GM12878 (cell line): Measurements from ENCODE around the gene FASTKD2. TPM values are rescaled to one million over a fixed set of nuclear protein-coding genes. Genes with fewer than 3 reads are reported as not detected.

ENCODE experiments used
- ATAC-seq: fragments of 200-7000 bp; cut with Tn5 transposase; 3 replicates; pipeline ENCODE4 v1.9.1; 2020; ENCODE audit warnings: mild to moderate bottlenecking, moderate library complexity
- BruUV-seq: library from RNA; stranded (reverse); fragments of 400-500 nt; replicated peaks from 2 replicates; lab custom pipeline; 2021; lab: Mats Ljungman, UMichigan
- CTCF ChIA-PET: fragments of 300-600 bp; sonication (Branson Sonifier 250); formaldehyde crosslinking; extraction: SDS; loops from one replicate; lab custom pipeline; 2021; ENCODE audit warnings: inconsistent platforms; lab: Yijun Ruan, JAX
- POLR2A ChIA-PET: fragments of 350-600 bp; formaldehyde crosslinking; extraction: SDS; loops from one replicate; lab custom pipeline; 2021; ENCODE audit warnings: inconsistent platforms; lab: Charles Lee
- RAD21 ChIA-PET: fragments of 300-600 bp; sonication (Branson Sonifier 250); formaldehyde crosslinking; loops from one replicate; lab custom pipeline; 2023; ENCODE audit warnings: antibody characterized with exemption; ENCODE audit not compliant: unreplicated experiment; lab: Charles Lee
- SMC1A ChIA-PET: fragments of 300-600 bp; sonication (Branson Sonifier 250); formaldehyde crosslinking; loops from one replicate; lab custom pipeline; 2023; ENCODE audit not compliant: unreplicated experiment, uncharacterized antibody; lab: Charles Lee
- DNase-seq: peaks from one replicate; pipeline ENCODE4 v3.0.0-alpha.2; 2011; ENCODE audit warnings: low read depth, low spot score
- FAIRE-seq: peaks from 3 replicates; lab custom pipeline; 2011; peaks lifted over from hg19 to GRCh38; lab: Jason Lieb, UNC
- H2AFZ ChIP-seq: 2 replicates; pipeline ENCODE4 v1.6.0; 2011; ENCODE audit warnings: low read depth, low read length, control low read depth; ENCODE audit not compliant: control insufficient read depth
- H3K27ac ChIP-seq: 2 replicates; pipeline ENCODE4 v1.5.1; 2011; ENCODE audit warnings: control low read depth; ENCODE audit not compliant: control insufficient read depth, insufficient read depth
- H3K27me3 ChIP-seq, 2 experiments: replicated peaks in 1 of 2; 2 replicates each; pipeline versions ENCODE4 v1.6.0 to v1.6.1; 2011; ENCODE audit warnings: low read length in 1 of 2; ENCODE audit not compliant: control insufficient read depth in 2 of 2, insufficient read depth in 2 of 2
- H3K36me3 ChIP-seq, 2 experiments: 2 replicates each; pipeline ENCODE4 v1.5.1; 2011; ENCODE audit warnings: low read length in 1 of 2; ENCODE audit not compliant: control insufficient read depth in 2 of 2, insufficient read depth in 2 of 2
- H3K4me1 ChIP-seq: 2 replicates; pipeline ENCODE4 v1.6.1; 2011; ENCODE audit warnings: mild to moderate bottlenecking, low read length, moderate library complexity, mixed read lengths; ENCODE audit not compliant: control insufficient read depth, insufficient read depth
- H3K4me2 ChIP-seq: 2 replicates; pipeline ENCODE4 v1.6.0; 2011; ENCODE audit warnings: control low read depth; ENCODE audit not compliant: control insufficient read depth, insufficient read depth
- H3K4me3 ChIP-seq: fragments of 200-600 bp; sonication (generic); 2 replicates; pipeline ENCODE4 v1.5.1; 2016
- H3K79me2 ChIP-seq: 2 replicates; pipeline ENCODE4 v1.6.0; 2011; ENCODE audit warnings: low read length; ENCODE audit not compliant: control insufficient read depth, insufficient read depth
- H3K9ac ChIP-seq: 2 replicates; pipeline ENCODE4 v1.8.0; 2011; ENCODE audit warnings: low read length, control low read depth, mixed read lengths; ENCODE audit not compliant: control insufficient read depth, insufficient read depth
- H3K9me3 ChIP-seq: replicated peaks from 3 replicates; pipeline ENCODE4 v1.5.1; 2011; ENCODE audit warnings: mild to moderate bottlenecking, low read length; ENCODE audit not compliant: control insufficient read depth, insufficient read depth
- H4K20me1 ChIP-seq: 2 replicates; pipeline ENCODE4 v1.6.0; 2011; ENCODE audit not compliant: control insufficient read depth, insufficient read depth
- CBX3 ChIP-seq: fragments of 200-600 bp; sonication (generic); IDR thresholded peaks from 2 replicates; pipeline ENCODE4 v1.6.1; 2016; ENCODE audit warnings: low read depth, borderline replicate concordance
- CREB1 ChIP-seq: IDR thresholded peaks from 2 replicates; pipeline ENCODE4 v1.6.1; 2012; ENCODE audit warnings: low read depth, mild to moderate bottlenecking, inconsistent platforms
- GABPA ChIP-seq: IDR thresholded peaks from 2 replicates; pipeline ENCODE4 v1.6.1; 2014; ENCODE audit warnings: antibody characterized with exemption, low read depth, mild to moderate bottlenecking, inconsistent platforms
- MLLT1 ChIP-seq: fragments of 450-650 bp; IDR thresholded peaks from 2 replicates; pipeline ENCODE4 v1.6.1; 2016; ENCODE audit warnings: mild to moderate bottlenecking
- MXI1 ChIP-seq: fragments of 150-350 bp; IDR thresholded peaks from 2 replicates; pipeline ENCODE4 v1.6.1; 2011; ENCODE audit warnings: low read depth, mild to moderate bottlenecking, inconsistent platforms, low read length, improper control_type of control experiment
- NFYA ChIP-seq: IDR thresholded peaks from 2 replicates; pipeline ENCODE4 v1.6.1; 2011; ENCODE audit warnings: low read depth, mild to moderate bottlenecking, low read length, improper control_type of control experiment, borderline replicate concordance
- PAX8 ChIP-seq: fragments of 450-650 bp; IDR thresholded peaks from 2 replicates; pipeline ENCODE4 v1.6.1; 2017; ENCODE audit warnings: mild to moderate bottlenecking, moderate library complexity
- STAT3 ChIP-seq: IDR thresholded peaks from 2 replicates; pipeline ENCODE4 v1.6.1; 2011; ENCODE audit warnings: low read depth, low read length, improper control_type of control experiment
- TAF1 ChIP-seq: IDR thresholded peaks from 2 replicates; pipeline ENCODE4 v1.6.1; 2011; ENCODE audit warnings: mild to moderate bottlenecking, low read depth, low read length, borderline replicate concordance
- ZNF217 ChIP-seq: fragments of 450-650 bp; IDR thresholded peaks from 2 replicates; pipeline ENCODE4 v1.6.1; 2017; ENCODE audit warnings: antibody characterized with exemption, mild to moderate bottlenecking
- ZNF274 ChIP-seq: IDR thresholded peaks from one replicate; pipeline ENCODE4 v1.8.0; 2011; ENCODE audit not compliant: insufficient read length, insufficient read depth
- ZNF384 ChIP-seq: IDR thresholded peaks from 2 replicates; pipeline ENCODE4 v1.6.1; 2012; ENCODE audit warnings: low read depth, mild to moderate bottlenecking, low read length, improper control_type of control experiment, borderline replicate concordance
- WGBS: methylation state at CpG from one replicate; pipeline ENCODE4 v1.1.6; 2016; ENCODE audit warnings: low lambda C conversion rate; ENCODE audit not compliant: insufficient replicate concordance, insufficient coverage; ENCODE audit errors: missing lambda C conversion rate; 5-methylcytosine and 5-hydroxymethylcytosine counted together
- in situ Hi-C: fragments of 300-500 bp; cut with MboI; formaldehyde crosslinking; loops from 9 replicates; pipeline ENCODE4 v1.14.3; 2018; ENCODE audit warnings: mixed read lengths
- intact Hi-C: fragments of 100-400 bp; cut with micrococcal nuclease; formaldehyde crosslinking; loops from one replicate; pipeline ENCODE4 v1.14.2; 2022; ENCODE audit not compliant: unreplicated experiment
- polyA plus RNA-seq, 11 experiments: library from polyadenylated mRNA; depleted of rRNA in 4 of 11; unstranded in 6 of 11; stranded (reverse) in 5 of 11; fragments of >200 nt; fragmentation: Nextera tagmentation in 4 of 11; fragmentation: Illumina TruSeq in 1 of 11; extraction: Ambion mirVana in 4 of 11; extraction: Trizol in 1 of 11; gene quantifications; 1 replicate in 1 of 11; 2 replicates in 10 of 11; pipeline versions ENCODE4 v1.2.1 to v1.2.3, GENCODE V29; 2011 to 2016; ENCODE audit warnings: inconsistent platforms in 2 of 11, missing spikeins in 2 of 11, low read depth in 1 of 11
- total RNA-seq, 4 experiments: library from RNA; depleted of rRNA in 3 of 4; stranded (reverse); fragments of >200 nt in 3 of 4; fragmentation: Illumina TruSeq in 1 of 4; extraction: Trizol in 1 of 4; gene quantifications; 2 replicates each; pipeline versions ENCODE4 v1.2.1 to v1.2.3, GENCODE V29; 2013 to 2021
- TF ChIP-seq, protein P1 (sequence below): IDR thresholded peaks from 2 replicates; pipeline ENCODE4 v1.6.1; 2011; ENCODE audit warnings: mild to moderate bottlenecking, low read depth, low read length, moderate library complexity; ENCODE audit not compliant: insufficient replicate concordance
- TF ChIP-seq, protein P2 (sequence below): fragments of 450-650 bp; IDR thresholded peaks from 2 replicates; pipeline ENCODE4 v1.6.1; 2016; ENCODE audit warnings: mild to moderate bottlenecking, moderate library complexity, borderline replicate concordance
- TF ChIP-seq, protein P3 (sequence below): fragments of 450-650 bp; IDR thresholded peaks from 2 replicates; pipeline ENCODE4 v1.6.1; 2018; ENCODE audit warnings: mild to moderate bottlenecking, low read depth, moderate library complexity; ENCODE audit not compliant: partially characterized antibody

FASTKD2 gene
- total and polyA plus RNA-seq, 10 of the 15 experiments (the other 5 are each of a cell fraction or from before 2014, with no cell fraction given) = 32.1 to 115 (median 52.3) TPM

- in situ Hi-C loops = no loop called here
Measured at GRCh38 chr2:206727287-206727686, 38.1 kb upstream of the FASTKD2 start.

More at GRCh38 chr2:206727287-206727686, 38.1 kb upstream of the FASTKD2 start:
- 75% methylated on average over 2 of the region's 2 CpGs for WGBS
- no peak for ATAC-seq
- no peaks in the 10 kb centered on the region for H3K9me3 ChIP-seq
- no peaks in the 10 kb centered on the region for H3K27me3 ChIP-seq
- H3K4me3 ChIP-seq = no peak overlapping the region
- H3K79me2 ChIP-seq = no peaks in the 10 kb centered on the region
- no peak overlapping the region for H2AFZ ChIP-seq
- BruUV-seq = no TSS peak
- TF ChIP-seq CBX3 = no peak
- no peak for TF ChIP-seq STAT3
- TF ChIP-seq, protein P1, sequence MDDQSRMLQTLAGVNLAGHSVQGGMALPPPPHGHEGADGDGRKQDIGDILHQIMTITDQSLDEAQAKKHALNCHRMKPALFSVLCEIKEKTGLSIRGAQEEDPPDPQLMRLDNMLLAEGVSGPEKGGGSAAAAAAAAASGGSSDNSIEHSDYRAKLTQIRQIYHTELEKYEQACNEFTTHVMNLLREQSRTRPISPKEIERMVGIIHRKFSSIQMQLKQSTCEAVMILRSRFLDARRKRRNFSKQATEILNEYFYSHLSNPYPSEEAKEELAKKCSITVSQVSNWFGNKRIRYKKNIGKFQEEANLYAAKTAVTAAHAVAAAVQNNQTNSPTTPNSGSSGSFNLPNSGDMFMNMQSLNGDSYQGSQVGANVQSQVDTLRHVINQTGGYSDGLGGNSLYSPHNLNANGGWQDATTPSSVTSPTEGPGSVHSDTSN = no peak
- no peak for TF ChIP-seq ZNF217
- no peak for TF ChIP-seq PAX8
- TF ChIP-seq NFYA = no peak
- no peak for TF ChIP-seq ZNF384
- no peak for TF ChIP-seq GABPA
- no peak for TF ChIP-seq MXI1
- TF ChIP-seq, protein P2, sequence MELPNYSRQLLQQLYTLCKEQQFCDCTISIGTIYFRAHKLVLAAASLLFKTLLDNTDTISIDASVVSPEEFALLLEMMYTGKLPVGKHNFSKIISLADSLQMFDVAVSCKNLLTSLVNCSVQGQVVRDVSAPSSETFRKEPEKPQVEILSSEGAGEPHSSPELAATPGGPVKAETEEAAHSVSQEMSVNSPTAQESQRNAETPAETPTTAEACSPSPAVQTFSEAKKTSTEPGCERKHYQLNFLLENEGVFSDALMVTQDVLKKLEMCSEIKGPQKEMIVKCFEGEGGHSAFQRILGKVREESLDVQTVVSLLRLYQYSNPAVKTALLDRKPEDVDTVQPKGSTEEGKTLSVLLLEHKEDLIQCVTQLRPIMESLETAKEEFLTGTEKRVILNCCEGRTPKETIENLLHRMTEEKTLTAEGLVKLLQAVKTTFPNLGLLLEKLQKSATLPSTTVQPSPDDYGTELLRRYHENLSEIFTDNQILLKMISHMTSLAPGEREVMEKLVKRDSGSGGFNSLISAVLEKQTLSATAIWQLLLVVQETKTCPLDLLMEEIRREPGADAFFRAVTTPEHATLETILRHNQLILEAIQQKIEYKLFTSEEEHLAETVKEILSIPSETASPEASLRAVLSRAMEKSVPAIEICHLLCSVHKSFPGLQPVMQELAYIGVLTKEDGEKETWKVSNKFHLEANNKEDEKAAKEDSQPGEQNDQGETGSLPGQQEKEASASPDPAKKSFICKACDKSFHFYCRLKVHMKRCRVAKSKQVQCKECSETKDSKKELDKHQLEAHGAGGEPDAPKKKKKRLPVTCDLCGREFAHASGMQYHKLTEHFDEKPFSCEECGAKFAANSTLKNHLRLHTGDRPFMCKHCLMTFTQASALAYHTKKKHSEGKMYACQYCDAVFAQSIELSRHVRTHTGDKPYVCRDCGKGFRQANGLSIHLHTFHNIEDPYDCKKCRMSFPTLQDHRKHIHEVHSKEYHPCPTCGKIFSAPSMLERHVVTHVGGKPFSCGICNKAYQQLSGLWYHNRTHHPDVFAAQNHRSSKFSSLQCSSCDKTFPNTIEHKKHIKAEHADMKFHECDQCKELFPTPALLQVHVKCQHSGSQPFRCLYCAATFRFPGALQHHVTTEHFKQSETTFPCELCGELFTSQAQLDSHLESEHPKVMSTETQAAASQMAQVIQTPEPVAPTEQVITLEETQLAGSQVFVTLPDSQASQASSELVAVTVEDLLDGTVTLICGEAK = no peak
- TF ChIP-seq MLLT1 = no peak
- TF ChIP-seq CREB1 = no peak
- TF ChIP-seq TAF1 = no peak
- TF ChIP-seq, protein P3, sequence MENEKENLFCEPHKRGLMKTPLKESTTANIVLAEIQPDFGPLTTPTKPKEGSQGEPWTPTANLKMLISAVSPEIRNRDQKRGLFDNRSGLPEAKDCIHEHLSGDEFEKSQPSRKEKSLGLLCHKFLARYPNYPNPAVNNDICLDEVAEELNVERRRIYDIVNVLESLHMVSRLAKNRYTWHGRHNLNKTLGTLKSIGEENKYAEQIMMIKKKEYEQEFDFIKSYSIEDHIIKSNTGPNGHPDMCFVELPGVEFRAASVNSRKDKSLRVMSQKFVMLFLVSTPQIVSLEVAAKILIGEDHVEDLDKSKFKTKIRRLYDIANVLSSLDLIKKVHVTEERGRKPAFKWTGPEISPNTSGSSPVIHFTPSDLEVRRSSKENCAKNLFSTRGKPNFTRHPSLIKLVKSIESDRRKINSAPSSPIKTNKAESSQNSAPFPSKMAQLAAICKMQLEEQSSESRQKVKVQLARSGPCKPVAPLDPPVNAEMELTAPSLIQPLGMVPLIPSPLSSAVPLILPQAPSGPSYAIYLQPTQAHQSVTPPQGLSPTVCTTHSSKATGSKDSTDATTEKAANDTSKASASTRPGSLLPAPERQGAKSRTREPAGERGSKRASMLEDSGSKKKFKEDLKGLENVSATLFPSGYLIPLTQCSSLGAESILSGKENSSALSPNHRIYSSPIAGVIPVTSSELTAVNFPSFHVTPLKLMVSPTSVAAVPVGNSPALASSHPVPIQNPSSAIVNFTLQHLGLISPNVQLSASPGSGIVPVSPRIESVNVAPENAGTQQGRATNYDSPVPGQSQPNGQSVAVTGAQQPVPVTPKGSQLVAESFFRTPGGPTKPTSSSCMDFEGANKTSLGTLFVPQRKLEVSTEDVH = no peak
- TF ChIP-seq ZNF274 = no peak
- no peak overlapping the region for H3K9ac ChIP-seq
- no peak overlapping the region for H3K27ac ChIP-seq
- intact Hi-C loops = no loop called here
- ChIA-PET SMC1A (no interaction called here), CTCF (interaction anchor here (1.1 kb wide), 1 partner anchor 10 kb away, joined by 3 read pairs; no protein-coding TSS in a partner anchor), RAD21 (no interaction called here), POLR2A (no interaction called here)
- no peak for FAIRE-seq
- no peaks in the 10 kb centered on the region for H3K4me1 ChIP-seq
- no peak overlapping the region for H3K4me2 ChIP-seq
- no peaks in the 10 kb centered on the region for H4K20me1 ChIP-seq
- no peak for DNase-seq
- no peaks in the 10 kb centered on the region for H3K36me3 ChIP-seq
